Measurements from ENCODE around the gene ZBBX.

- TF ChIP-seq POLR2AphosphoS5 (IDR thresholded peaks at IDR 0.05; ENCODE audit: low read depth, low read length) (no peak), POLR2A (IDR thresholded peaks at IDR 0.05; ENCODE audit: low read depth, low read length) (no peak)
These were observed 25.3 kb downstream of the ZBBX start for GRCh38 chr3:167354751-167355150.
